B cell (primary cell): ENCODE results near the gene PRRG2.

Experiments used
- CTCF ChIP-seq: fragments of 200-600 bp; IDR thresholded peaks from one replicate; pipeline ENCODE4 v1.8.0; 2022; ENCODE audit warnings: antibody characterized with exemption, mild to moderate bottlenecking
- EZH2 ChIP-seq: IDR thresholded peaks from 2 replicates; pipeline ENCODE4 v1.6.1; 2012; ENCODE audit warnings: borderline replicate concordance, low read depth, mild to moderate bottlenecking, moderate library complexity, low read length; ENCODE audit not compliant: insufficient read depth, poor library complexity, severe bottlenecking

- no peak for TF ChIP-seq EZH2
- no peak for TF ChIP-seq CTCF
Observed at GRCh38 chr19:49565261-49565660, 15.9 kb upstream of the PRRG2 start.
